Limb (tissue), 2 donors: ENCODE results near the gene GNL3.

Experiments used
- DNase-seq, 2 donors: peaks; one replicate each; pipeline ENCODE4 v3.0.0-alpha.2; 2016; ENCODE audit errors: extremely low spot score in 2 of 2

GNL3 gene

DNA sequence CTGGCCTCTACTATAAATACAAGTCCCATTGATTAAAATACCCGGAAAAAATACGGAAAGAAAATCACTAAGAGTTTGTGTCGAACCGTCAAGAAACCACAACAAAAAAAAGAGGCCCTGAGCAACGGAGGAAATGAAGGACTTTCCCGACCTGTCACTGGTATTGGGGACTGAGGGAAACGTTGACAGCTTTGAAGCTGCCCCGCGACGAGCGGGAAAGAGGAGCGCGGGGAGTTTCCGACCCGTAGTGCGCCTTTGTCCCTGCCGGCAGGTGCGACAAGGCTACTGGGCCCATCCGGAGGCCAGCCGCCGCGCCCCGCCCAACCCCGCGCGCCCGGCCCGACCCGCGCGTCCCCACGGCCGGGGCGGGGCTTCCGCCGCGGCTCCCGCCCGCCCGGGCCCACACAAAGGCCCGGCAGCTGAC lies 535 bp upstream of the GNL3 start:
- DNase-seq: peak in 1 of 2 donors; percentile 55

DNA sequence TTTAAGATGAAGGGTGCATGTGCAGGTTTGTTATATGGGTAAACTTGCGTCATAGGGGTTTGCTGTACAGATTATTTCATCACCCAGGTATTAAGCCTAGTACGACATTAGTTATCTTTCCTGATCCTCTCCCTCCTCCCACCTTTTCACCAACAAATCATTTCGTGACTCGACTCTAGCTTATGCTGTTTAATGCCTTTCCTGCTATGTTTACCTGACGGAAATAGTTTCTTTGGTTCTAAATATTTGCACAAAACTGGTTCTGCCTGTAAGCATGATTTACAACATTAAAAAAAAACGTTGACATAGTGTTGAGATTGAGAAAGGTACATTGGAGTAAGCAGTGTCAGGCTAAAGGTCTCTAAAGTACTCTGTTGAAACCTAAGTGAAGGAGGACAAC lies 2.4 kb downstream of the GNL3 start:
- DNase-seq: no peak

DNA sequence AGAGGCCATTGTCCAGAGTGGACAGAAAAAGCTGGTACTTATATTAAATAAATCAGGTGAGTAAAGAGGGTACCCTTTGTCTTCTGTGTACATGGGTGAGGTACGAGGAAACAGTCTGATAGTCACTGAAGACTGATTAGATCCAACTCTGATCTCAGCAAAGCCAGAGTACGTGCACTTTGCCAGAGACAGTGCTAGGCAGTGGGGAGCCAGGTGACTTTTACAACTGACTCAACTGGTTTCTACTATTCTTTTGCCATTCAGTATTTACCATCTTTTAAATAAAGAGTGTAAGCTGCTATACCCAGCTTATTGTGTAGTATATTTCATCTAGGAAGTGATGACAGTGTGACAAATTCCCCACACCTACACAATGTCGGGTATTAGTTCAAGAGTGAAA lies 3.3 kb downstream of the GNL3 start:
- no peak for DNase-seq

DNA sequence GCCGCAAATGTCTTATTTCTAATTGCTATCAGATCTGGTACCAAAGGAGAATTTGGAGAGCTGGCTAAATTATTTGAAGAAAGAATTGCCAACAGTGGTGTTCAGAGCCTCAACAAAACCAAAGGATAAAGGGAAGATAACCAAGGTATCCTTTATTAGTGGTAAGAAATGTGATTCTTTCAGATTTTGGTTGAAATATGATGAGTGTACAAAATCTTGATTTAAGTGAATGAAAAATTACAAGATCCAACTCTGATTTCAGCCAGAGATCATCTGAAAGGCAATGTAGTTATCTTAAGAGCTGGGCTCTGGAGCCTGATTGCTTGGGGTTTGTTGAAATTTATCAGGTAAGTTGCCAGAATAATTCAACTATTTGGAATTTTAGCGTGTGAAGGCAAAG lies 4.7 kb downstream of the GNL3 start:
- DNase-seq: no peak

DNA sequence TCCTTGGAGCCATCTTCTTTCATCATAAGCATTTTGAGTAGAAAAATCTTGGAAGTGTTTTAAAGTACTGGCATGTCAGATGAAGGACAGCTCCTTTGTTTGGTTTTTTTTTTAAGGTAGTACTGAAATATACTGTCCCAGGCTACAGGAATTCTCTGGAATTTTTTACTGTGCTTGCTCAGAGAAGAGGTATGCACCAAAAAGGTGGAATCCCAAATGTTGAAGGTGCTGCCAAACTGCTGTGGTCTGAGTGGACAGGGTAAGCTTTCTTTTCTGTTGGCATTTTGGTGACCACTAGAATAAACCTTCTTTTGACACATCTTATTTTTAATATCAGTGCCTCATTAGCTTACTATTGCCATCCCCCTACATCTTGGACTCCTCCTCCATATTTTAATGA lies 7.2 kb downstream of the GNL3 start:
- DNase-seq: no peak

DNA sequence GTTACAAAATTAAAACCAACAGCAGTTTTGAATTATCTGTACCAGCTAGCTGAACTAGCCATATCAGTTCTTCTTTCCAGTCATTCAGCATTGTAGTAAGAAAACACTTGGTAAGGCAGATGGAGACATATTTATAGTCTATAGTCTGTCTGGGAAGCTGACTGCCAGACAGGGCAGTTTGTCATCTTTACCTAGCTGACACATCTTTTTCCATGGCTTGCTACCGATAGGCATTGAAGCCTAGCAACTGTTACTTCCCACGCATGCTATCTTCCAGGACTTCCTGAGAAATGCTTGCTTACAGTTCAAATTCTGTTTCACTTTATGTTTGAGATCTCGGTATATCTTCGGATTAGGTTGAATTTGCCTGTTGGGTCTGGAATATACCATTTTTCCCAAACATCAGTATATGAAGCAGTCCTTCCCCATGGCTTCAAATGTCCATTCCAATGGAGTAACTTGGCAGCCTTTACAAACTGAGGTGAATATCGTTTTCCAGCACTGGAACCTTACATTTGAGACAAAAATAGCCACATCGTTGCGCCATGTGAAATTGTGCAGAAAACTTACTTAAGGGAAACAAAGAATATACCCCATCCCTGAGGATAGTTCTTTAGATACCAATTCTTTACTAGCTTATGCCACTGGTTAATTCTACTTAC lies 8.8 kb downstream of the GNL3 start:
- no peak for DNase-seq

DNA sequence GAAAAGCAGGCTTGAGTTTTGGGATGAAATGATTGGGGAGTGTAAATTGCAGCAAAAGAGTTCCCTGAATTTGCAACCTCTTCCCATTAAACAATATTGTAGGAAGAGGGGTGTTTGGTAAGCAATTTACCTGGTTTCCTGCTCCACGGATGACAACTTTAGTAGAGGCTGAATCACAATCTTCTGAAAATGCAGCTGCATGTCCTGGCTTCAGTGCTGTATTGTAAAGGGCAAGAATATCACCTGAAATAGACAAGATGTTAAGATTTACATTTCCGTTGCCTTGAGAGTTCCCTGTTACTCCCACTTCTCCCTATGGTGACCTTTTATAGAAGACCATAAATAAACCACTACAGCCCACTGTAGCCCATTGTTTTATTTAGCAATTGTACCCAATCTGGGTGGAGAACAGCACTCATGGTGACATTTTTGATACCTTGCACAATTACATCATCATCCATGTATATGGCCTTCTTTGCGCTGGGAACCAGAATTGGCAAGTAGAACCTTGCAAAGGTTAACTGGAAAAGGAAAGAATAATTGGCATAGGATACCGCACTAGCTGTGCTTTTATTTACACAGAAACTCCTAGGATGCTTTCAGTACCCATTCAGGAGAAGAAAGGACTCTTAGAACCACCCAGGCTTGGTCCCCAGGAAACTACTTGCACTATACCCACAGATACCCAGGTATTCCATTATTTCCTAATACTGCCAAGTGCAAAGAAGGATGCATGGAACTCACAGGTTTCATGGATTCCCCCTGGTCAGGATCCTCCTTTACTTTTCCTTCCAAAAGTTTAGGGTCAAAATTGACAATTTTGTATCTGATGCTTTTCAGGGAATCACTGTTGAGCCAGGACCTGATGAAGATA lies 10.2 kb downstream of the GNL3 start:
- DNase-seq: no peak

DNA sequence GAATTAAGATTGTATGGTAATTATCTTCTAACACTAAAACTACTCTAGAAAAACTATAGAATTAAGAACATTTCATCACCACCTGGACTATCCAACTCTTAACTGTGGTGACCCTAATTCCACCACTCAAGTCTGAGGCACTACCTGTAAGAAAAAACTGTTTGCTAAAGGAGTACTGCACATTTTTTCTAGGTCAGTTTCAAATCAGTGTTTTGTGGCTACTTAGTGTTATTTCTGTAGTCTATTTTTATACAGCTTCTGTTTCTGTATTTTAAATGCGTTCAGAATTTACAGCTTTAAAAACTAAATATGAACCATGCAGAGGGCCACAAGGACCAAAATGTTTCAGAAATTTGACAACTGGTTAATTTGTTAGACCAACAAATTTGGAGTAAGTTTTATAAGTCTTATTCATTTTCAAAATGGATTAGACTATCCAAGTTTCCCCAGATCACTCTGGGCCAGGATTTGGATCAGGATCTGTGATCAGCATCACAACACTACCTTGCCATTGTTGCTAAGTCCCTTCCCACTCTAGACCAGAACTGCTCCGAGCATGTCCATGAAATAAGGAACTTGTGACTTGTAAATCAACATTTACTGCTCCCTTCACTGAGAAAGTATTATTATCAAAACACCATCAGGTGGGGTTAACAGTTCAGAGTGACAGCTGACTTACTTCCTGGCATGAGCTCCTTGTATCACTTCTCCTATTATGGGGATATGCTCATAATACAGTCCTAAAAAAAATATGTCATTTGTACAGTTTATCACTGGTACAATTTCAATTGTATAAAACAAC lies 11.2 kb downstream of the GNL3 start:
- no peak for DNase-seq

DNA sequence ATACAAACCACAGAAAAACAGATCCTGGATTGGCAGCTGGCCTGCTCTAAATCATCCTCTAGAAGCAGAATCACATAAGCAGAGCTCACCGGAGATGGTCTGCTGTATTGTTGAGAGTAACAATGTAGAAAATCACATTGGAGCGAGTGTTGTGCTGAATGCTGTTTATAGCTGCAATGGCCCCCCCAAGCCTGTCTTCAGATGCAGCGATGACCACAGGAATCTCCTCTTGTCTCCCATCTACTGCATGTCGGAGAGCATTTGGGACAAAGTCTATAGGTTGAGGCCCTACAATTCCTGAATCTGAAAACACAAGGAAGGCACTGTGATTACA lies 11.8 kb downstream of the GNL3 start:
- DNase-seq: no peak

DNA sequence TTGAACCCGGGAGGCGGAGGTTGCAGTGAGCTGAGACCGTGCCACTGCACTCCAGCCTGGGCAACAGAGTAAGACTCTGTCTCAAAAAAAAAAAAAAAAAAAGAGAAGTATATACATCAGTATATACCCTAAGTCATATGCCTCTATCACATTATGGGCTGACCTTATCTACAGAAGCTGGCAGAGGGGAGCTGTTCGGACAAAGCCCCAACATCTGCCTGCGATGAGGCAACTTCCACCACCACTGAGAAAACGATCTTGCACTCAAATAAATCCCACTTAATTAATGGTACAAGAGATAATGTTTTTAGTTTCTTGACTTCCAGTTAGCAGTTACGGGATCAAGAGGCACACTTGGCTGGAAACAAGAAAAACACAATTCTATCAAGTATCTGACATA lies 17.5 kb downstream of the GNL3 start:
- DNase-seq: no peak

DNA sequence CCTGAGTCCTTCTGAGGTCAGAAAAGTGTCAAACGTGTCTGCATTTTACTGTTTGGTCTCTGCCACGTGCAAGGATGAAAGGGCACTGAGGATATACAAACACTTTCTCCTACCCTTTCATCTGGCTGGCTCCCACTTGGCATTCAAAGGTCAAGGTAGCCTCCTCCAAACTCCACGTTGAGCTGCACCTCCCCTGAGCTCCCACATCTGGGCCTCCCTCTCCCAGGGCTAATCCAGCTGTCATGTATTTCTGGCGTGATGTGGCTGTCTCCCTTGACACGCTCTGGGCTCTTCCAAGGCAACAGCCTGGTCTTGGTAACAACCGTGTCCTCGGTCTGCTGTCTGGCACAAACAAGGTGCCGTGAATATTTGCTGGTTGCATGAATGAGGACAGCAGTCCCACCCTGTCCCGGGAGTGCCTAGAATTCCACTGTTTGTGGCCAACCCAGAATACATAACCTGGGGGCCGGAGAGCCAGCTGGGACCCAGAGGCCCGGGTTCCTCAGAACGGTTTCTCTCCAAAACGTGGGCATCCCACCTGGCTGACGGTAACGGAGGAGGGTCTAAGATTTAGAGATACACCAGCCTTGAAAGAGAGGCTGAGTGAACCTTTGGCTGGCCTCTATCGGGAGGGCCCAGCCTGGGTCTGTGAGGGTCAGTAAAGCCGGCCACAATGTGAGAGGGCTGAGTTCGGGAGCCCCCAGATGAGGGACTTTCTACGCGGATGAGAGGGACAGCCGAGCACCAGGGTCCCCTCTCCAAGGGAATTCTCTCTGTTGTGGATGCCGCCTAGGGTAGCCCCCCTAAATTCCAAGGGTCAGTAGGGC lies 19.0 kb downstream of the GNL3 start:
- DNase-seq: no peak

DNA sequence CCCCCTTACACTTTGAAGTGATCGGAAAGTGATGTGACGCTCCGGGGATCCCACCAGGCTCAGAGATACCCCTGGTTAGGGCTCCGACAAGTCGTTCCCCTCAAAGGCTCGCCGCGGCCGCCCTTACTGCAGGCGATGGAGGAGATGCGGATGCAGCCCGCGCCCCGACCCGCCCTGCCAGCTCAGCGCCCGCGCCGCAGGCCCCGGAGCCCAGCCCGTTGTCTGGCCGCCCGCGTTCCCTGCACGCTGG lies 19.5 kb downstream of the GNL3 start:
- DNase-seq: no peak

DNA sequence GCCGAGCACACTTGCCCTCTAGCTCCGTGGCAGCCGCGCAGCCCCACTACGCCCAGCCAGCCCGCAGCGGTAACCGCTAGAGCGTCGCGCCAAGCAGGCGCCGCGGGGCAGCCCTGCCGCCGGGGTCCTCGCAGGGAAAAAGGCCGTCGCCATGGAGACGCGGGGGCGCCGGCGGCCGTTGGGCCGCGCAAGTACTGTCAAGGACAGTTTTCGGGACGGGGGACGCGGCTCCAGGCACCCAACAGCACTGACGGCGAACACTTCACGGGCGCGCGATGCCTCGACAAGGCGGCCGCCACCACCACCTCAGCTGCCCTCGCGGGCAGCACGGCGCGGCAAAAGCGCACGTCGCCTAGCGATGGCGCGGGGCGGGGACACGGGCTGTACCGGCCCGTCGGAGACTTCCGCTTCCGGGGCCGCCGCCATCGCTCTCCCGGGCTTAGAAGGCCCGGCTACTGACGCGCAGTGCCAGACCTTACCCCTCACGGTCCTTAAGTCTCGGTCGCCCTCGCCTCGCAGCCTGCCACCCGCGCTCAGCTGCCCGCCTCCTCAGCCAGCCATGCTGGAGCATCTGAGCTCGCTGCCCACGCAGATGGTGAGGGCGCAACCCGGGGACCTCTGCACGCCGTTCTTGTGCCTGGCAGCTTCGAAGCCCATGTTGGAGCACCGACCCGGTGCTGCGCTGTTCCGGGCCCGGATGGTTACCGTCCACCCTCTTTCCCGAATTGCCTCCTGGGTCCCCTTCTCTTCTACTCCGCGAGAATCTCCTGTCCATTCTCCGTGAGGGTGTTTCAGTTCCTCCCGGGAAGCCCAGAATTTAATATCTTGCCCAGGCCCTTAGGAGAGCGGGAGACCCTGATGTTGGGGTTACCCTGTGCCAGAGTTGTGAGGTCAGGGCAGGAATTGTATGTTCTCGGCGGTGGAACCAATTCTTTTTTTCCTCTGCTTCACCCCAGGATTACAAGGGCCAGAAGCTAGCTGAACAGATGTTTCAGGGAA lies 20.2 kb downstream of the GNL3 start, which contains the start of the genes GLT8D1 and SPCS1:
TSS of gene GLT8D1 (minus strand) at position 104 of the 999 bp plus-strand sequence. CDS start 5,331 bp downstream, outside the sequence.
TSS of gene SPCS1 (plus strand) at position 419 of the 999 bp plus-strand sequence. CDS start at position 560, 141 bp downstream.
- peak; percentile 90 to 92 for DNase-seq

DNA sequence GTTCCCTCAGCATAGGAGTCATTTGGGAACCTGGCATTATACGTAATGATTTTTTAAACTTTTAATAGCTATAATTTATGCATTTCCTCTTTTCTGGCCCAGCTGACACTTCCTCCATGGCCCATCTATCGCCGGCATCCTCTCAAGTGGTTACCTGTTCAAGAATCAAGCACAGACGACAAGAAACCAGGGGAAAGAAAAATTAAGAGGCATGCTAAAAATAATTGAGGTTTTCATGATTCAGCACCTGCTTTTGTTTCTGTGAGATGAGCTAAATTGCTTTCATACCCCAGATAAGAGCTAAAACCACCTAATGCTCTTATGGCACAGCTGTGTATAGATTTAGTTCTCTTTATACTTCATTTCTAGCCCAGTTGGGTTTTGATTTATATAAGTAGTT lies 21.8 kb downstream of the GNL3 start:
- no peak for DNase-seq

DNA sequence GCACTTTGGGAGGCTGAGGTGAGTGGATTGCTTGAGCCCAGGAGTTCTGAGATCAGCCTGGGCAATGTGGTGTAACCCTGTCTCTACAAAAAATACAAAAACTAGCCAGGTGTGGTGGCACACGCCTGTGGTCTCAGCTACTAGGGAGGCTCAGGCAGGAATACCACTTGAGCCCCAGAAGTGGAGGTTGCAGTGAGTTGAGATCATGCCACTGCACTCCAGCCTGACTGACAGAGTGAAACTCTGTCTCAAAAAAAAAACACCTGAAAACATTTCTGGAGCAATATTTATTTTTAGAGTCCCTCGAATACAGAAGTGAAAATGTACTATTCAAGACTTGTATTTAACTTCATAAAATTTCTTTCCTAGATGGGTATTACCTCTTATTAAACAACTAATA lies 24.7 kb downstream of the GNL3 start:
- DNase-seq: no peak

DNA sequence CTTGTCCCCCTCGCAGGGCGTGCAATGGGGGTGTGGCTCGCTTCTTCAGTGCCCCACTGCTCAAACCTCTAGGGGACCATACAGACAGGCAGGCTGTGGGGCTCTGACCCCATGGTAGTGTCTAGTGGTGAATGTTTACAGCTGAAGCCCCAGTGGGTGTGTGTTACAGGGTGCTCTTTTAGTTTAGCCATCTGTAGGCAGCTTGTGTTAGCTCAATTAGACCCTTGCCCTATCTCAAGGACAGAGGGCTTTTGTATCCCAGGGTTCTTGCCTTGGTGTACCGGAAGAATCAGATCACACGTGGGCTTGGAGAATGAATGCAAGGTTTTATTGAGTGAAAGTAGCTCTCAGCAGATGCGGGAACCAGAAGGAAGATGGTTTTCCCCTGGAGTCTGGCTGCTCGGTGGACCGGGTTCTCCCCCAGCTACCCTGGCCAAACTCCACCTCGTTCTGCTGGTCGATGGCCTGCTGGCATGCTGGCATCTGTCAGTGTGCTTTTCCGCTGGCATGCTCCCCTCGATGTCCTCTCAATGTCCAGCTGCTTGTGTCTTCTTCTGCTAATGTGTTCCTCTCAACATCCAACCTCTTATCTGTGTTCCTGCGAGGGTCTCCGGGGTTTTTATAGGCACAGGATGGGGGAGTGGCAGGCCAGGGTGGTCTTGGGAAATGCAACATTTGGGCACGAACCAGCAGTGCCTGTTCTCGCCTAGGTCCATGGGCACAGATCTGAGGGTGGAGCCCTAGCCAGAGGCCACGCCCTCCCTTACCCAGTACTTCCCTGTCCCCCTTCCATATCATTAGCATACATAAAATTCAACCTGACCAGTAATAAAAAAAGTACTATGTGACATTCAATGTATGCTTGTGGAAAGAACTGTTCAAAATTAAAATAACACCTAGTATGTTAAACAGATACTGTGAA lies 26.7 kb downstream of the GNL3 start:
- DNase-seq: no peak

DNA sequence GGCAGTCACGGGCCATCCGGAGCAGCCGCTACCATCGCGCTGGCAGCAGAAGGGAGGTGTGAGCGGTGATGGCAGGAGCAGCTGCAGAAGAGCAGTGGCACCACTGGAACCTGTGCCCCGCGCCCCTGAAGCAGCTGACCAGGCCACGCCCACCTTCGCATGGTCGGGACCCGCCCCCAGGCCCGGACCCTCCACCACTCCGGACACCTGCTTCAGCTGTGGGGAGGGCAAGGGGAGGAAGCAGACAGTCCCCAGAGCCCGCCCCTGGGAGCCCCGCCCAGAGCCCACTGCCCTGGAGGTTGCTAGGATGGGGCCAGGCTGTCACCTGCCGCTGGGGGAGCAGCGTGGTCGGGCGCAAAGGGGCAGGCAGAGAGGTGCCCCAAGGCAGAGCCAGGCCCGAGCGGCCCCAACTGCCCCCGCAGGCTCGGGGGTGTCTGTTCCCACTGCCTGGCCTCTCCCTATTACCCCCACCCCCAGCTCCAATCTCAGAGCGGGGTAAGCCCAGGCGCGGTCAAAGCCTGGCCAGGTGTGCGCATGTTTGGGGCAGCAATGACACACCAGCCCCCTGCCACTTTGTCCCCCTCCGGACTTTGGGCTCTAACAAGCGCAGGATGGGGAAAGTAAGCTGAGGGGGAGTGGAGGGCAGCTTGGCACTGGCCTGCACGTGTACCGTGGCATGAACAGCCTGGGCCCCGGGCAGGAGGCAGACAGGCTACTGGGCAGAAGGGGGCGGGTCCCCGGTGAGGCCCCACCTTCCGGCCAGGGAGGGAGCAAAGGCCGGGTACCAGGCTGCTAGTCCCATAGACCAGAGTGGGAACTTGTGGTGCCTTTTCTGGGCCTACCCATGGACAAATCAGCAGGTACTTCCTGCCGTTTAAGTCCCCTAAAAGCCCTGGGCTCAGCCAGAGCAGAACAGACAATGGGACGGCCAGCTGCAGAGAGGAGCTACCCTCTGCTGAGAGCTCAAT lies 28.8 kb downstream of the GNL3 start:
- DNase-seq: peak in 1 of 2 donors; percentile 40

DNA sequence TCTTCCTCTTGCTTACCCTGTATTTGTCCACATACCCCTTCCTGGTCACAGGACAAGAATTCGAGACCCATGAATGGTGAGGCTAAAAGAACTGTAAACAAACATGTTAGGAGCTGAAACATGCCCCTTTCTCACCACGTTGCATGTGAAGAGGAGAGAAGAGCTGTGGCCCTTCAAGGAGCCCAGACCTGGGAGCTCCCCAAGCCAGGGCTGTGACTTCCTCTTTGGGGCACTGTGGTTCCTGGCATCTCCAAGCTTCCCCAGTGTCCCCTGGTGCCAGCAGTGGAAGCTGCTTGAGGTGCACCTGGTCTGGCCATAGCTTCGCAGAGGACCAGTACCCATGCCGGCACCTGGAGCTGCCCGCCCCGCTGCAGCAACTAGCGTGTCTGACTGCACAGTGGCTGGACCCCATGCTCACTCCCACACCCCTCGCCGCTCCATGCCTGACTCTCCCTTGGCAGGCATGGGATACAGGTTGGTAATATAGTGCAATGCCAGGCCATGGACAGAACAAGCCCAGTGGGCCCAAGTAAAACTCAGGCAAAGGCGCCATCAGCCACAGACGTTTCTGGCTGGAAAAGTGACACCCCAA lies 30.0 kb downstream of the GNL3 start:
- DNase-seq: no peak
